Fibroblast of pulmonary artery (primary cell): ENCODE data around the gene OR2Z1.
"Not testable (repeated sequence)": the region's sequence is repeated elsewhere in the genome, so short reads cannot be mapped to it uniquely, and the experiment has no call there.

Experiments
- DNase-seq: peaks from one replicate; pipeline ENCODE4 v3.0.0-alpha.2; 2010; ENCODE audit warnings: low read depth
- H3K4me3 ChIP-seq: replicated peaks from 2 replicates; pipeline ENCODE4 v1.5.1; 2011; ENCODE audit warnings: low read depth, mild to moderate bottlenecking, control low read depth, low read length, moderate library complexity
- TF ChIP-seq, protein P1 (sequence below): IDR thresholded peaks from 2 replicates; pipeline ENCODE4 v1.5.1; 2011; ENCODE audit warnings: mild to moderate bottlenecking, control low read depth, low read length, inconsistent platforms; ENCODE audit errors: missing control alignments

The OR2Z1 gene

DNA sequence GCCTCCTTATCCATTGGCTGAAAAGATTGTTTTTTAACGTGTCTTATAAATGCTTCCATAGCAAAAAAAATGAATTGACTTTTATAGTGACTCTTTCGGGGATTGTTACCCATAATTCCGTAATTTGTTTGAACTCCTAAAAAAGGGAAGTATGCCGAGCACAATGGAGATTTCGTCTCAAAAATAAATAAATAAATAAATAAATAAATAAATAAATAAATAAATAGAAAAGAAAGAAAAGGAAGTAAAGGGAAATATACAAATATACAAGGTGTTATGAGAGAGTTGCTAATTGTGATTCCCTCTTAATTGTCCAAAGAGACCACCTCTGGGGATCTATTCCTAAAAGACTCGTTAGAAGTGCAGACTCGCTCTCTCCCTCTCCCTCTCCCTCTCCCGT lies 16.9 kb downstream of the OR2Z1 start:
- DNase-seq: no peak
- H3K4me3 ChIP-seq: no peak overlapping the region
- TF ChIP-seq, protein P1, sequence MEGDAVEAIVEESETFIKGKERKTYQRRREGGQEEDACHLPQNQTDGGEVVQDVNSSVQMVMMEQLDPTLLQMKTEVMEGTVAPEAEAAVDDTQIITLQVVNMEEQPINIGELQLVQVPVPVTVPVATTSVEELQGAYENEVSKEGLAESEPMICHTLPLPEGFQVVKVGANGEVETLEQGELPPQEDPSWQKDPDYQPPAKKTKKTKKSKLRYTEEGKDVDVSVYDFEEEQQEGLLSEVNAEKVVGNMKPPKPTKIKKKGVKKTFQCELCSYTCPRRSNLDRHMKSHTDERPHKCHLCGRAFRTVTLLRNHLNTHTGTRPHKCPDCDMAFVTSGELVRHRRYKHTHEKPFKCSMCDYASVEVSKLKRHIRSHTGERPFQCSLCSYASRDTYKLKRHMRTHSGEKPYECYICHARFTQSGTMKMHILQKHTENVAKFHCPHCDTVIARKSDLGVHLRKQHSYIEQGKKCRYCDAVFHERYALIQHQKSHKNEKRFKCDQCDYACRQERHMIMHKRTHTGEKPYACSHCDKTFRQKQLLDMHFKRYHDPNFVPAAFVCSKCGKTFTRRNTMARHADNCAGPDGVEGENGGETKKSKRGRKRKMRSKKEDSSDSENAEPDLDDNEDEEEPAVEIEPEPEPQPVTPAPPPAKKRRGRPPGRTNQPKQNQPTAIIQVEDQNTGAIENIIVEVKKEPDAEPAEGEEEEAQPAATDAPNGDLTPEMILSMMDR: no peak

DNA sequence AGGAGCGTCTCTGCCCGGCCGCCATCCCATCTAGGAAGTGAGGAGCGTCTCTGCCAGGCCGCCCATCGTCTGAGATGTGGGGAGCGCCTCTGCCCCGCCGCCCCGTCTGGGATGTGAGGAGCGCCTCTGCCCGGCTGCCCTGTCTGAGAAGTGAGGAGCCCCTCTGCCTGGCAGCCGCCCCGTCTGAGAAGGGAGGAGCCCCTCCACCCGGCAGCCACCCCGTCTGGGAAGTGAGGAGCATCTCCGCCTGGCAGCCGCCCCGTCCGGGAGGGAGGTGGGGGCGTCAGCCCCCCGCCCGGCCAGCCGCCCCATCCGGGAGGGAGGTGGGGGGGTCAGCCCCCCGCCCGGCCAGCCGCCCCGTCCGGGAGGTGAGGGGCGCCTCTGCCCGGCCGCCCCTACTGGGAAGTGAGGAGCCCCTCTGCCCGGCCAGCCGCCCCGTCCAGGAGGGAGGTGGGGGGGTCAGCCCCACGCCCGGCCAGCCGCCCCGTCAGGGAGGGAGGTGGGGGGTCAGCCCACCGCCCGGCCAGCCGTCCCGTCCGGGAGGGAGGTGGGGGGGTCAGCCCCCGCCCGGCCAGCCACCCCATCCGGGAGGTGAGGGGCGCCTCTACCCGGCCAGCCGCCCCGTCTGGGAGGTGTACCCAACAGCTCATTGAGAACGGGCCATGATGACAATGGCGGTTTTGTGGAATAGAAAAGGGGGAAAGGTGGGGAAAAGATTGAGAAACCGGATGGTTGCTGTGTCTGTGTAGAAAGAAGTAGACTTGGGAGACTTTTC lies 18.0 kb downstream of the OR2Z1 start:
- DNase-seq, H3K4me3 ChIP-seq: not testable (repeated sequence)

DNA sequence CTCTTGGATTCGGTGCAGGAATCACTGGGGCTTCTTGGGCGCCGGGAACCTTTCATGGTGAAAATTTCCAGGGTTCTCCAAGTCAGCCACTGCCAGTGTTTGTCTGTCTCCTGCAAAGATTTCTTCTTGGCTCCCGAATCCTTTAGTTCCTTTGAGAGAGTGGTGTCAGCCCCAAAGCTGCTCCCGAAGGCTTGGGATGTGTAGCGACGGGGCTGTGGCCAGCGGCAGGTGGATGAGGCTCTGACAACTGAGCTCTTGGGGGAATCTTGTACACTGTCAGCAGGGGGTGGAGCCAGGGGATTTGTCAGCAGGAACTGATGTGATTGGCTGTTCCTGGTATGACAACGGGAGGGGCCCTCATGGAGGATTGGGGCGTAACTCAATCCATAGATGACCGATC lies 45.8 kb downstream of the OR2Z1 start:
- not testable (repeated sequence) for H3K4me3 ChIP-seq, DNase-seq

DNA sequence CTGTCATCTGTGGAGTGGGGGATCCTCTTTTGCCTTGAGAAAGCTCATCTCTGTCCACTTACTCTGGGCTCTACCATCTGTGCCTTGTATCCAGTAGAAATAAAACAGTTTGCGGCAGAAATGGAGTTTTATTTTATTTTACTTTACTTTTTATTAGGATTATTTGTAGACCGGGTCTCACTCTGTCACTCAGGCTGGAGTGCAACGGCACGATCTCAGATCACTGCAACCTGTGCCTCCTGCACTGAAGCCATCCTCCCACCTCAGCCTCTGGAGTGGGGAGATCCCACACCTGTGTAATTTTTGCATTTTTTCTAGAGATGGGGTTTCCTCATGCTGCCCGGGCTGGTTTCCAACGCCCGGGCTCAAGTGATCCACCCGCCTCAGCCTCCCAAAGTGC lies 47.8 kb downstream of the OR2Z1 start:
- H3K4me3 ChIP-seq: not testable (repeated sequence)

DNA sequence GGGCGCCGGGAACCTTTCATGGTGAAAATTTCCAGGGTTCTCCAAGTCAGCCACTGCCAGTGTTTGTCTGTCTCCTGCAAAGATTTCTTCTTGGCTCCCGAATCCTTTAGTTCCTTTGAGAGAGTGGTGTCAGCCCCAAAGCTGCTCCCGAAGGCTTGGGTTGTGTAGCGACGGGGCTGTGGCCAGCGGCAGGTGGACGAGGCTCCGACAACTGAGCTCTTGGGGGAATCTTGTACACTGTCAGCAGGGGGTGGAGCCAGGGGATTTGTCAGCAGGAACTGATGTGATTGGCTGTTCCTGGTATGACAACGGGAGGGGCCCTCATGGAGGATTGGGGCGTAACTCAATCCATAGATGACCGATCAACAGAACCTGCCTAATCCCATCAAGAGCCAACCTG lies 52.2 kb downstream of the OR2Z1 start:
- DNase-seq, H3K4me3 ChIP-seq: not testable (repeated sequence)

More for the DNA sequence above, 47.8 kb downstream of the OR2Z1 start:
- not testable (repeated sequence) for DNase-seq
